Middle frontal gyrus (tissue), 1 donor: ENCODE results near the gene ZNF700.
"Not testable (repeated sequence)": the region's sequence is repeated elsewhere in the genome, so short reads cannot be mapped to it uniquely, and the experiment has no call there.

Experiments
- DNase-seq: peaks from one replicate; pipeline ENCODE4 v3.0.0-alpha.2; 2015; ENCODE audit warnings: low spot score; ENCODE audit errors: extremely low spot score

Gene ZNF700

DNA sequence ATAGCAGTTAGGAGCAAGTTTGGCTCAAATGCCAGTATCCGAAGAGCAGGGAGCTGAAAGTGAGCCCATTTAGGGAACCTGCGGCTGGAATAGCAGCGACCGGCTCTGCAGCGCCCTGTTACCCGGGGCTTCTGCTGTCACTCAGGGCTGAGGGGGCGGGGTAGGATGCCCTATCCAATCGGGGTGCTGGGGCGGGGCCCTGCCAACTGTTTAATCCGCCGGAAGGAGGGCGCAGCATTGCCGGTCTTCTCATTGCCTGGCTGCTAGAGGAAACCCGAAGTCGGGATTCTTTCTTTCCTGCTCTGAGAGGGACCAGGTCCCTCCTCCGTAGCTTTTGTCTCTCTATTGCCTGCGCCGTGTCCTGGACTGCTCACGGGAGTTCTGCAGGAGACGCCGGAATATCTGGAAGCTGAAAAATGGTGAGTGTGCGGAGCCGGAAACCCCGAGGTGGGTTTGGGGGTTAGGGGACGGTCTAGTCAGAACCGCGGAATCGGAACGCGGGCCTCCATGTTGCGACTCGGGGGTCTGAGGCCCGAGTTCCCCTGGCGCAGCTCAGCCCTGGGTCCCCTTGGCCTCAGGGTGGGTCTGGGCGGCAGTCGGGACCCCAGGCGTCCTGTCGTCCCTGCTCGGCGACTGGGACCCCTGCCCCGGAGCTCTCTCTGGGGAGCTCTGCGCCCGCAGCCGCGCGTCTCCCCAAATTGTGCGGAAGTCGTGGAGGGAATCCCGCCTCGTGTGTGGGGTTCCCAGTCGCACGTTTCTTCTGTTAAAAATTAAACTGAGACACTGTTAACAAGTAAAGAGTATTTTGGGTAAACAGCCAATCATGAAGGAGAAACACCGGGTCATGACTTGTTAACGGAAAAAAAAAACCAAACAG, 62.7 kb downstream of the ZNF700 start:
- DNase-seq, result peak; percentile 67

DNA sequence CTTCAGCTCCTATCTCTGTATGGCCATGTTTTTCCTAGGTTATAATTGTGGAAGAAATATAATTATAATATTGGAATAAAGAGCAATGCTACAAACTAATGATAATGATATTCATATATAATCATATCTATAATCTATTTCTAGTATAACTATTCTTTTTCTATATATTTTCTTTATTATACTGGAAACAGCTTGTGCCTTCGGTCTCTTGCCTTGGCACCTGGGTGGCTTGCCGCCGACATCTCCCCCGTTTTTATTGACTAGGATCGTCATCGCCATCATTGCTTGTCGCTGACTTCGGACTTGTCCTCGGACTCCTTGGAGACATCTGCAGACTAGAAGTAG, 64.2 kb downstream of the ZNF700 start:
- no peak for DNase-seq

DNA sequence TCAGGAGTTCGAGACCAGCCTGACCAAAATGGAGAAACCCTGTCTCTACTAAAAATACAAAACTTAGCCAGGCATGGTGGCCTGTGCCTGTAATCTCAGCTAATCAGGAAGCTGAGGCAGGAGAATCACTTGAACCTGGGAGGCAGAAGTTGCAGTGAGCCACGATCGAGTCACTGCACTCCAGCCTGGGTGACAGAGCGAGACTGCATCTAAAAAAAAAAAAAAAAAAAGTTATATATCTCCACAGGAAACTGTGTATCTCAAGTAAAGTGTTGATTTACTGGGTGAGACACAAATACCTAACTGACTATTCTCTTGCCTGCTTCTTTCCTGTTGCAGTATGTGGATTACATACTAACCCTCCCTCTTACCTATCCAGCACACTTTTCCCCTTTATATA, 67.0 kb downstream of the ZNF700 start:
- not testable (repeated sequence) for DNase-seq

DNA sequence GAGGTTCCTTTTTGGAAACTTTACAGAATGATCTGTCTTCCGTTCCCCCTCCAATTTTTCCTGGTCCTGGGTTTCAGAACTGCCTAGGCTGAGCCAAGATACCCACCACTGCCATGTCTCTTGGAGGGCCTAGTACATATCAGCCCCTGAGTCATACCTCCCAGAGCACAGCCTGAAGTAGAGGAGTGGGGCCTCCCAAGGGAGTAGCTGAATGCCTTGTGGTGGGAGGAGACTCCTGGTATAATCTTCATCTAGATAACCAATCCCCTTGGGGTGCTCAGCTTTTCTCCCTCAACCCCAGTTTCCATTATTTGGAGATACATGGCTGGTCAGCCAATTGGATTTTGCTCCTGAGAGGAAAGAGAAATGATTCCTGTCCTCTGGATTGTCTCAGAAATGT, 70.3 kb downstream of the ZNF700 start:
- DNase-seq, result no peak
